GM18873 (cell line): ENCODE measurements around the gene CTNNA2.

Source experiments
- ATAC-seq: cut with Tn5 transposase; IDR thresholded peaks from one replicate; pipeline ENCODE4 v1.9.1; 2021; ENCODE audit warnings: mild to moderate bottlenecking, moderate library complexity, moderate number of reproducible peaks; ENCODE audit not compliant: unreplicated experiment, low FRiP score

CTNNA2 gene

GRCh38 chr2:80338794-80339193 lies 825.9 kb downstream of the CTNNA2 start:
- ATAC-seq = no peak

GRCh38 chr2:80340022-80340421 lies 827.2 kb downstream of the CTNNA2 start:
- ATAC-seq = no peak

- ATAC-seq = no peak
Measured at GRCh38 chr2:80348078-80348477, 835.2 kb downstream of the CTNNA2 start.

GRCh38 chr2:80348953-80349352 lies 836.1 kb downstream of the CTNNA2 start:
- no peak for ATAC-seq

GRCh38 chr2:80351231-80351630 lies 838.4 kb downstream of the CTNNA2 start:
- ATAC-seq = no peak

GRCh38 chr2:80354858-80355257 lies 842.0 kb downstream of the CTNNA2 start:
- ATAC-seq = no peak

GRCh38 chr2:80361904-80362303 lies 849.1 kb downstream of the CTNNA2 start:
- no peak for ATAC-seq

- no peak for ATAC-seq
Measured at GRCh38 chr2:80363330-80363729, 850.5 kb downstream of the CTNNA2 start.

GRCh38 chr2:80363791-80364349 lies 851.0 kb downstream of the CTNNA2 start:
- no peak for ATAC-seq

- no peak for ATAC-seq
Measured at GRCh38 chr2:80364524-80365212, 851.8 kb downstream of the CTNNA2 start.

- ATAC-seq = no peak
Measured at GRCh38 chr2:80365762-80366161, 852.9 kb downstream of the CTNNA2 start.

- no peak for ATAC-seq
Measured at GRCh38 chr2:80370375-80371009, 857.6 kb downstream of the CTNNA2 start.

- no peak for ATAC-seq
Measured at GRCh38 chr2:80374105-80374504, 861.3 kb downstream of the CTNNA2 start.

GRCh38 chr2:80377071-80377470 lies 864.2 kb downstream of the CTNNA2 start:
- ATAC-seq = no peak

GRCh38 chr2:80380736-80381135 lies 867.9 kb downstream of the CTNNA2 start:
- no peak for ATAC-seq

- no peak for ATAC-seq
Measured at GRCh38 chr2:80381666-80382065, 868.8 kb downstream of the CTNNA2 start.

- no peak for ATAC-seq
Measured at GRCh38 chr2:80392441-80392840, 879.6 kb downstream of the CTNNA2 start.

- no peak for ATAC-seq
Measured at GRCh38 chr2:80393991-80394390, 881.1 kb downstream of the CTNNA2 start.

GRCh38 chr2:80395251-80395650 lies 882.4 kb downstream of the CTNNA2 start:
- no peak for ATAC-seq

- ATAC-seq = no peak
Measured at GRCh38 chr2:80396276-80396675, 883.4 kb downstream of the CTNNA2 start.

- no peak for ATAC-seq
Measured at GRCh38 chr2:80403081-80403480, 890.2 kb downstream of the CTNNA2 start.

GRCh38 chr2:80407377-80407776 lies 894.5 kb downstream of the CTNNA2 start:
- no peak for ATAC-seq
